ENCODE data around the gene HM13. TPM values are rescaled to one million over a fixed set of nuclear protein-coding genes. Genes with fewer than 3 reads are reported as not detected.

HM13 gene
- total and polyA plus RNA-seq, 2 of the 13 experiments (the other 11 are each of a cell fraction or from before 2014, with no cell fraction given): 118 to 243 TPM

GRCh38 chr20:31547017-31547675, 32.9 kb downstream of the HM13 start (continued):
- TF ChIP-seq ZNF850 (CRISPR knock-in tag; conservative IDR thresholded peaks at IDR 0.05) (no peak), LRRFIP1 (CRISPR knock-in tag; conservative IDR thresholded peaks at IDR 0.05) (no peak), GABPA (IDR thresholded peaks at IDR 0.05; ENCODE audit: low read depth, low read length) (peak; percentile 97), GABPA (CRISPR knock-in tag; IDR thresholded peaks at IDR 0.05; ENCODE audit: low read depth) (peak; percentile 100), ZNF234 (CRISPR knock-in tag; conservative IDR thresholded peaks at IDR 0.05) (no peak), ZNF776 (CRISPR knock-in tag; IDR thresholded peaks at IDR 0.05) (no peak), PPARG (CRISPR knock-in tag; conservative IDR thresholded peaks at IDR 0.05) (no peak), DDIT3 (CRISPR knock-in tag; IDR thresholded peaks at IDR 0.05) (no peak), ZNF556 (CRISPR knock-in tag; IDR thresholded peaks at IDR 0.05; ENCODE audit: borderline replicate concordance) (no peak; the same call in 1 of the 2 replicates), PCBP2 (optimal IDR thresholded peaks at IDR 0.05; ENCODE audit: low read depth, low read length, poor library complexity, severe bottlenecking) (no peak), CBX5 (CRISPR knock-in tag; IDR thresholded peaks at IDR 0.05; ENCODE audit: borderline replicate concordance) (peak; percentile 85; the same call in 1 of the 2 replicates), RELA (CRISPR knock-in tag; IDR thresholded peaks at IDR 0.05) (no peak), ZNF737 (CRISPR knock-in tag; IDR thresholded peaks at IDR 0.05; ENCODE audit: borderline replicate concordance) (no peak), ZNF772 (CRISPR knock-in tag; IDR thresholded peaks at IDR 0.05) (peak; percentile 92; the same call in 1 of the 2 replicates), ZFP1 (CRISPR knock-in tag; IDR thresholded peaks at IDR 0.05) (peak; percentile 60; the same call in 1 of the 2 replicates), SMYD3 (CRISPR knock-in tag; IDR thresholded peaks at IDR 0.05) (no peak), SNAI1 (CRISPR knock-in tag; IDR thresholded peaks at IDR 0.05; ENCODE audit: borderline replicate concordance) (no peak), ZNF749 (CRISPR knock-in tag; IDR thresholded peaks at IDR 0.05; ENCODE audit: borderline replicate concordance) (peak; percentile 12; the same call in 1 of the 2 replicates), CBFB (CRISPR knock-in tag; IDR thresholded peaks at IDR 0.05) (no peak; the same call in 1 of the 2 replicates), ZBTB34 (CRISPR knock-in tag; IDR thresholded peaks at IDR 0.05) (0 out of 2 replicates have a peak, but pooled peaks have one; percentile 46), JDP2 (CRISPR knock-in tag; IDR thresholded peaks at IDR 0.05; ENCODE audit: borderline replicate concordance) (no peak), REPIN1 (CRISPR knock-in tag; IDR thresholded peaks at IDR 0.05; ENCODE audit: borderline replicate concordance, low read depth) (peak; percentile 58; the same call in 1 of the 2 replicates), ZNF251 (CRISPR knock-in tag; IDR thresholded peaks at IDR 0.05) (no peak), PREB (CRISPR knock-in tag; IDR thresholded peaks at IDR 0.05) (no peak), KDM5B (CRISPR knock-in tag; IDR thresholded peaks at IDR 0.05; ENCODE audit: borderline replicate concordance) (peak; percentile 73; the same call in 1 of the 2 replicates)

All from HepG2 (cell line).